Stimulated activated naive CD4-positive, alpha-beta T cell (primary cell): ENCODE results near the gene CLMN.

Experiments
- DNase-seq, 6 experiments: peaks; one replicate each; lab custom pipeline; 2025; lab: John Stamatoyannopoulos, UW

Gene CLMN

DNA sequence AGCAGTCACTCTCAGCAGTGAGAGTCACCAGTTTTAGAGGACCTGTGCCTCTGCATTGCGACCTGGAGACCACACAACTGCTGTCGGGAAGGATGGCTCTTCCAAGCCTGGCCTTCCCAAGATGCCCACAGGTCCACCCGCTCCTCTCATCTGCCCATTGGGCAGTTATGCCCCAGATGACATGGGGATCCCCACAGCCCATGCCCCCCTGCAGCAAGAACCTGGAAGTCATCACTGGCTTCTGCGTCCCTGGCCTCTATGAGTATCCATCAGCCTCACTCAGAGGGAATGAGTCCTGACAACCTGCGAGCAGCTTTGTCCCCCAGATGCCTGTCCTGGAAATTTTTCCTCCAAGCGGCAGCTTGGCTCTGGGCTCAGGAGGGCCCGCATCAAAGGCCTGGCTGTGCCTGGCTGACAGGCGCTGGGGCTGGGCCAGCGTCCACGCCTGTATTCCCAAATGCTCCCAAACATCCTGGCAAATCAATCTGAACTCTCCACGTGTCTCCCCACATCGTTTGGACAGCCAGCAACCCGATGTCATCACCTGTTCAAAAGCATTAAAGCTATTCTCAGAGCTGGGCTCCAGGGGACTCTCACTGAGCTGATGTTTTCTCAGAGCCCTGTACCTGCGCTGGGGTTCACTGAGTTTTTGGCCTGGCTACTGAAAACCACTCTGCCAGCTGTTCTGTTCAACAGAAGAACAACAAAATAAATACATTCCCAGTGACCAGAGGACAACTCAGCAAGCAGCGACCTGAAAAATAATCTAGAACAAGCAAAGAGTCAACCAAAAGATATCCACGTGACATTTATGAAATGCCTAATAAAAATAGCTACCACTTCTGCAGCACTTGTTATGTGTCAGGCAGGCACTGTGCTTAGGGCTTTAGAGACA is 57.8 kb downstream of the CLMN start:
- DNase-seq, result no peak

- no peak for DNase-seq
Observed at GRCh38 chr14:95260537-95261361, 59.0 kb downstream of the CLMN start.

- DNase-seq, result no peak
Observed at GRCh38 chr14:95258754-95259593, 60.7 kb downstream of the CLMN start.

DNA sequence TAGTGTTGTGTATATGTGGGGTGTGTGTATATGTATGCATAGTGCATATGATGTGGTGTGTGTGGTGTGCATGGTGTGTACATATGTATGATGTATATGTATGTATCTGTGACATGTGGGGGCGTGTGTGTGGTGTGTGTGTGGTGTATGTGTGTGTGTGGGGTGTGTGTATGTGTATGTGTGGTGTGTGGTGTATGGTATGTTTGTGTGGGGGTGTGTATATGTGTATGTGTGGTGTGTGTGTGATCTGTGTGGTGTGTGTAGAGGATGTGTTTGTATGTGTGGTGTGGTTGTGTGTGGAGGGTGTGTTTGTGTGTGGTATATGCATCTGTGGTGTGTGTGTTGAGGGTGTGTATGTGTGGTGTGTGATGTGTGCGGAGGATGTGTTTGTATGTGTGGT is 61.6 kb downstream of the CLMN start:
- DNase-seq, result no peak

GRCh38 chr14:95257521-95257920 is 62.2 kb downstream of the CLMN start:
- no peak for DNase-seq

DNA sequence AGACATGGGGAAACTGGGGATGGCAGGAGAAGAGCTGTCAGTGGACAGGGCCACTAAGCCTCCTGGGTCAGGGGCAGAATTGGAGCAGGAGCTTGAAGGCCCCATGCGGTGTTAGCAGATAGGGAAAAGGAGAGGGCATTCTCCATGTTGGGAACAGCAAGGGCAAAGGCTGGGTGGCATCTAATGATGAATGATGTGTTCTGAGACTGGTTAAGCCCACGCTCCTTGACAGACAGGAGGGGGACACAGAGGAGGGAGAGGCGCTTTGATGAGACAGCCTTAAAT is 63.0 kb downstream of the CLMN start:
- DNase-seq, result no peak

GRCh38 chr14:95256002-95256775 is 63.5 kb downstream of the CLMN start:
- DNase-seq, result no peak

- no peak for DNase-seq
Observed at GRCh38 chr14:95255487-95255886, 64.2 kb downstream of the CLMN start.

- no peak for DNase-seq
Observed at GRCh38 chr14:95255013-95255412, 64.7 kb downstream of the CLMN start.

- no peak for DNase-seq
Observed at GRCh38 chr14:95254288-95254687, 65.4 kb downstream of the CLMN start.

GRCh38 chr14:95253039-95253630 is 66.6 kb downstream of the CLMN start:
- DNase-seq, result no peak

DNA sequence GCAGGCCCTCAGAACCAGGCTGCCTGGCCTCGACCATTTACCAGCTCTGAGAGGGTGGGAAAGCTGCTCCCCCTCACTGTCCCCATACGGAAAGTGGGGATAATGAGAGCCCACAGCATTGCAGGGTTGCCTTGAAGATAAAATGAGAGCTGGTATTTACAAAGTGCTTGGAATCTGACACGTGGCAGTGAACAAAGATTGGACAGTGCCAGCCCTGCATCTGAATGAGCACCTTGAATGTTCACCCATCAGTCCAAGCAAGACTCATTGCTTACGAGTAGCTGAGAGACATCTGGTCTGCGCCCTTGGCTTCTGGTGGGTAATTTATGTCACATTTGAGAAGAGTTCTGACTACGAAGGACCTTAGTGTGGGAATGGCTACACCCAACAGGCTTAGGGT is 67.5 kb downstream of the CLMN start:
- no peak for DNase-seq

GRCh38 chr14:95250936-95251335 is 68.8 kb downstream of the CLMN start:
- DNase-seq, result no peak

DNA sequence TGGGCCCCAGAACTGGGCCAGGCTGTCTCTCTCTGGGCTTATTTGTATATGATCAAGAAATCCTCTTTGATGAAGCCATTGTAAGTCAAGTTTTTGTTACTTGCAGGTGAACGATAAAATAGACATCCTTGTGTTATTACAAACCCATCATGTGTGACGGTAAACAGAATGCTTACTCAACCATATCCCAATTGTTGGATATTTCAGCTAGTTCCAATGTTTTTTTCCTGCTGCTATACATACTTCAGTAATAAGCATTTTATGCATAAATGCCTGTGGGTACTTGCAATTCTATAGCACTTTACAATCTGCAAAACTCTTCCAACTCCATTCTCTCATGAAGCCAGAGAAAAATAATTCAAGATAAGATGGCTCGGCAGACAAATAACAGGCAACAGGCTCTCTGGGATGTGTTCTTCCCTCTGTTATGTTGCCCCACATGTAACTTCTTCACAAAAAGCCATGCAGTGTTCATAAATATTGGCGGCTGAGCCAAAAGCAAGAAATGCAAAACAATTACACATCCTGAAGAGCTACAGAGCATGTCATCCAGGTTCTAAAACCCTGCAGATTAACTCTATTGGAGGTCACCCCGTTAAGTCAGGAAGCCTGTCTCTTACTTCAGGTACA is 69.5 kb downstream of the CLMN start:
- DNase-seq, result no peak

DNA sequence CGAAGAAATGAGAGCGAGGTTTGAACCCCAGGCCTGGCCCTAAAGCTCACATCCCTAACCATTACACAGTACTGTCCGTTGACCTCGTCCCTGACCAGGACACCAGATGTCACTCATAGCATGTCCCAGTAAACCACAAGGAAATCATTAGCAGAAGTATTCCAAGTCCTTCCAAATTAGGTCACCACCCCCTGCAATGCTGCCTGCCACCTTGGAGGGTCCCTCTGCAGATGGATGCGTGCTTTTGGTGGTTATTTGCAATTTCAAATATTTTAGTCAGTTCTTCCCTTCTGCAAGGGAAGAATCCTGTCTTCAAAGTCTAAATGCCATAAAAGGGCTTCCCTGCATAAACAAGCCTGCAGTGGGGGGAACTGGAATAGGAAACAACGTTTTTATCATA is 71.3 kb downstream of the CLMN start:
- DNase-seq, result no peak

DNA sequence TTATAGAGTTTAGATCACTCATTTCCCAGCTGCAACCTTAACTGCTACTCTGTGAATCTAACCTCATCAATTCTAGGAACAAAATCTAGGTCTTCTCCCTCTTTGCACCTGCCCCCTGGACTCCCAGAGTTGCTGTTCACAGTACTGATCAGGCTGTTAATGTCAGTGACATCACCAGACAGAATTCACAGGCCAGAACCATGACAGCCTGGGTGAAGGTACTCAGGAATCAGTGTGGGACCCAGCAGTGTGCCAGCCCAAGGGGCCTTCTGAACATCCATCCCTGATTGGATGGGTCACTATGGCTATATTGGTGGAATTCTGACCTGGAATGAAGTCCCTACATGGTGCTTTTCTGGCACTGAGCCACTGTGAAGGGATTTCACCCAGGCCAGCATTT is 72.8 kb downstream of the CLMN start:
- no peak for DNase-seq

GRCh38 chr14:95245334-95245733 is 74.4 kb downstream of the CLMN start:
- DNase-seq, result no peak

DNA sequence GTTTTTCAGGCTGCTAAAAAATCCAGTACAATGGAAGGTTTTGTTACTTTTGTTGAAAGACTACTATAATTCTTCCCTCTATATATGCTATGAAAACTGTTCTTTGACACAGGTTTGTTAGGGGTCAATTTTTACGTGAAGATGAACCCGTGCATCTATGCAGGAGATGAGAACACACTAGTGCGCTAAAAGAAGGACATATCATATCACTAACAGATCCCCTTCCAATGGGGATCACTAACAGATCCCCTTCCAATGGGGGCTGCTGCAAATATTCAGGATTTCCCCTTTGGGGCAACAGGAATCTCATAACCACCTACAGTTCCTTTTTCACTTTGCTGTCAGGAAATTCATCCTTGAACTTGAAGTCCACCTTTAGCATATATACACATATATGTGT is 75.1 kb downstream of the CLMN start:
- no peak for DNase-seq

- DNase-seq, result no peak
Observed at GRCh38 chr14:95242870-95243269, 76.8 kb downstream of the CLMN start.

DNA sequence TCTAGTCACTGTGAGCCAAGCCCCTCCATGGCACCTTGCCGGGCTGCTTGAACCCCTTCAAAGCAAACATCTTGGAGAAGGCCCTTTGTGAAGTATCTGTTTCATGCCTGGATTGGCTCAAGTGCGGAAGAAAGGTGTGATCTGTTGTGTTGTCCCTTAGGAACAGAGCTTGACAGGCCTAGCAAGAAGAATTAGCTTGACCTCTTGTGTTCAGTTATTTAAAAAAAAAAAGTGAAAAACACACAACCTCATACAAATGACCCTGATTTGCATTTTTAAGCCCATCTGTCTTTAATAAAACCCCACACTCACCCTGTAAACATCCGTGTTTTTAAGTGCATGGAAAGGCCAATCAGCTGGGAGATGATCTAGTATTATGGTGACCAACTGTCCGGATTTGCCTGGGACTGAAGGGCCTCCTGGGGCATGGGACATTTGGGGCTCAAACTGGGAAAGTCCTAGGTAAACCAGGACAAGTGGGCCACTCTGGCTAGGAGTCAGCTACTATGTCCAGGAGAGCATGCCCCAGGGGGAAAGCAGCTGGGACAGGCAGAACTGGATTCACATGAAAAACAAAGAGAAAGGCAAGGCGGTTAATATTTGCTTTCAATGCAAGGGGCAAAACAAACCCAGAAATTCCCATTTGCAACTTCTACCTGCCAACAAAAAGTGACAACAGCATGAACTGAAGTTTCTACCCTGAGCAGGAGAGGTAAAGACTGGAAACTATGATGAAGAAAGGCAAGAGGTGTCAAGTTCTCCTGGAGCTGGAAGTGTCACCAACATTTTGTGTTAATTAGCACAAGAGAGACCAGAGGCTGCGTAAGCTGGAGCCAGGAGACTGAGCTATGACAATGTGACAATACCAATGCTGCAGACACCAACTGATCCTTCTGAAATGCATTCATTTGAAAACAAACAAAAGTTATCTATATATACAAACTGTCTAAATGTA is 78.6 kb downstream of the CLMN start:
- no peak for DNase-seq
